Measurements from ENCODE around the gene UBE2D1. TPM values are rescaled to one million over a fixed set of nuclear protein-coding genes. Genes with fewer than 3 reads are reported as not detected.

UBE2D1 gene
- polyA plus RNA-seq, 3 donors: 32.9 to 34.3 (median 33.4) TPM

DNA sequence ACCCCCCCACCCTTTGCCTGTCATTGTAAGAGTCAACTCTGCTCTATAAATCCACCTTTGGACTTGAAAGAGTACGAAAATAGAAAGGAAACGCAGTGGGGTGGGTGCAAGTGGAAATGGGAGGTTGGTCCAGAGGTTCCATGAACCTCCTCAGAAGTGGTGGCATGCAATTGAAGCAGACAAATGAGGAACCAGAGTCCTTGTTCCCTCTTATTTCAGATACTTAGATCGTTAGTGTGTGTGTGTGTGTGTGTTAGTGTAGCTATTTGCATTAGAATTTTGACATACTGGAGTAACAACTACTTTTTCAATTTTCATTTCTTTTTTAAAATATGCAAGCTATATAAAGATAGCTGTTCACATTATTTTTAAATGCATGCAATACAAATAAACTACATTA, 32.3 kb downstream of the UBE2D1 start:
- no peak for DNase-seq

GRCh38 chr10:58371473-58371872, 36.7 kb downstream of the UBE2D1 start:
- no peak for DNase-seq

DNA sequence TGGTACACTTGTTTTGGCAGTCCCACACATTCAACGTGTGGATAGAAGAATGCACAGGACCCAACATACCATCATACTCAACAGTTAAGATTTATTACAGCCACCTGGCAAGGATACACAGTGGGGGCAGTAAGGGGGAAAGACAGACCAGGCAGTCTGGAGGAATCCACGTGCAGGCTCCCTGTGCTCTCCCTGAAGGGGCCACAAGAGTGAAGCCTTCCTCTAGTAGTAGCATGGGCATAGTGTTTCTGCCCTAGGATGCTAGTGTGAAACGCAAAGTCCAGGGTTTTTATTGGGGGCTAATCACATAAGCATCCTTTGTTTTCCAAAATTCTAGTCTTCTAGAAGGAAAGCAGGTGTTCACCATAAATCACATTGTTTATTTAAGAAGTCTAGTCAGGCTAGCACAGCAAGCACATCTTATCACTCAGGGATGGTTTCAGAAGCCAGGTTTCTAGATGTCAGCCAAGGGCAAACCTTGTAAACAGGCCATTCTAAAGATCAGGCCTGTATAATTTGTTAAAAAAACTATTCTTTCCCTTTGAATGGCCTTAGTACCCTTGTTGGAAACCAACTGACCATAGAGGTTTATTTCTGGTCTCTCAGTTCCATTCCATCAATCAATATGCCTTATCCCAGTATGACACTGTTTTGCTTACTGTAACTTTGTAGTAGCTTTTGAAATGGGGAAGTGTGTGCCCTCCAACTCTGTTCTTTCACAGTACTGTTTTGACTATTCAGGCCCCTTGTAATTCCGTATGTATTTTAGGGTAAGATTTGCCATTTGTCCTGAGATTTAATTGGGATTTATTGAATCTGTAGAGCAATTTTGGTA, 38.0 kb downstream of the UBE2D1 start:
- no peak for DNase-seq

DNA sequence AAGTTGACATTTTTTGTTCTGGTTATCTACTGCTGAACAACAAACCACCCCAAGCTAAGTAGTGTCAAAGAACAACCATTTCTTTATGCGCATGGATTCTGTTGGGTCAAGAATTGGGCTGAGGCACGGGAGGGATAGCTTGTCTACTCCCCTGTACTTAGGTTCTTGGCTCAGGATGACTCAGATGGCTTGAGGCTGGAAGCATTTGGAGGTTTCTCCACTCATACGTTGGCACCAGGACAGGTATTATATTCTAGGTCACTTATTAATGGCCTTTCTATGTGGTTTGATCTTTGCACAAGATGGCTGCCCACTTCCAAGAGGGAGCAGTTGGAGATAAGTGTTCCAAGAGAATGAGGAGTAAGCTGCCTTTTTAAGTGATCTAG, 38.6 kb downstream of the UBE2D1 start:
- no peak for DNase-seq

GRCh38 chr10:58382489-58382995, 47.7 kb downstream of the UBE2D1 start:
- DNase-seq: no peak

DNA sequence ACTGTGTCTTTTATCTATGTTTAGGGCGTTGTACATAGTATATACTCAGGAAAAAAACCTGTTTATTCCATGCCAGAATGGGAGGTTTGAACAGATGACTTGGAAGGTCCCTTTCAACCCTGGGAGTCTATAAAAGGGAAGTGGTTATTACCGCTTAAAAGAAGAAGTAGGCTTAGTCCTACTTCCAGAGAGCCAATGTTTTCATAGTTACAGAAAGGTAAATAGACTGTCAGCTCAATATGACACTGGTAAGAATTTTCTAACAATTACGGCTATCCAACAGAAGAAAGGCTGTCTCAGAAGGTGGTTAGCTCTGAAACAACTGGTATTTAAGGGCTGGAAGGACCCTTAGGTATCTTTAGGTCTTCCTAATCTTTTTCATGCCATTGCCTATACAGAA, 49.3 kb downstream of the UBE2D1 start:
- no peak for DNase-seq

DNA sequence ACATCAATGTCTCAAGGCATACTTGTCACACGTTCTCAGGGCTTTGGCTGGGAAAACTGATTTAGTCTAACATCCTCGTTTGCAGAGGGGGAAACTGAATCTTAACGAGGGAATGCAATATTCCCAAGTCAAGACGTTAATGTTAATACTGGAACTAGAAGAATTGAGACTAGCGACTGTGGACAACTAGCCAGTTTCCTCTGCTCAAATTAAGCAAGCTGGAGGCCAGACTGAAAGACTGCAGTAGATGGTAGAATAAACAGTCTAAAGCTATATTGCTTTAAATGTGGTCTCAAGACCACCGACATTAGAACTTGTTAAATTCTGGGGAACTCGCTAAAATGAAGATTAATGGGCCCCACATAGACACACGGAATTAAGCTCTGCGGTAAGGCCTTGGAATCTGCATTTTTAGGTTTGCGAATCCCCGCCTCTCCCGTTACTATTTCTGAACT, 49.8 kb downstream of the UBE2D1 start:
- DNase-seq: no peak

DNA sequence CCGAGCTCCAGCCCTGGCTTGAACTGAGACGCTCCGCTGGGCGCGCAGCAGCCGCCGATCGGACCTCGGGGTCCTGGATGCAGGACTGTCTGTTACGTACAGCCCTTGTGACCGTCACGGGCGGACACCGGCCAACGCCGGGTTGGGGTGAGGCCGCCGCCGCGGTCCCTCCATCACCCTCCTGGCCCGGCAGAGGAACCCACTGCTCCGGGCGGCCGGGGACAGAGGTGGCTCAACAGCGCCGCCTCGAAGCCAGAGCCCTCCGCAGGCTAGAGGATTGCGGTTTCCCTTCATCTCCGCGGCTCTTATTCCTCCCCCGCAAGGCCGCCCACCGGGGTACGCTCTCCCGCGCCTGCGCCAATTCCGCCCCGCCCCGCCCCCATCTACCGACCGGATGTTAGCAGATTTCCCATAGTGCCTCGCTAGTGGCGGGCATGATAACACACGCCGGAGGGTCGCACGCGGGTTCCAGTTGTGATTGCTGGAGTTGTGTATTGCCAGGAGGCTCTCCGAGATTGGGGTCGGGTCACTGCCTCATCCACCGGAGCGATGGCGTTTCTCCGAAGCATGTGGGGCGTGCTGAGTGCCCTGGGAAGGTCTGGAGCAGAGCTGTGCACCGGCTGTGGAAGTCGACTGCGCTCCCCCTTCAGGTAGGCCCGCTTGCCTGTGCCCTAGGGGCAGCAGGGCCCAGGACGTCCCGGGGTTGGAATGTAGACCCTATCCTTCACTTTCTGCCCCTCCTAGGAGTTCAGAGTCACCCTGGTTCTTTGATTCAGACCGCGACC, 50.4 kb downstream of the UBE2D1 start, which contains the start of gene TFAM:
TSS of gene TFAM (plus strand) at position 412 of the 785 bp plus-strand sequence. CDS start at position 550, 138 bp downstream.
- peak; percentile 96 for DNase-seq

DNA sequence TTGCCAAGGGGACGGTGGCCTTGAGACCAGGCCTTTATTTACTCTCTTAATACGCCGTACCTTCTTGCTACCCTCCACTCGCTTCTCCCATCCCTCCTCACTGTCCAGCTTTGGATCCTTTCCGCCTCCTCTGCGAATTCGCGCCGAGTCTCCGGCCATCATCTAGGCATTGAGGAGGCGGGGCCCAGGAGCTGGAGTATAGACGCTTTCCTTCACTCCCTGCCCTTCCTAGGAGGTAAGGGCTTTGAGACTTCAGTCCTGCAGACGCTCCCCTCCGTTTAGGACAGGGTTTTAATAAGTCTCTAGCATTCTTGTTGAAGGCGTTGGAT, 50.9 kb downstream of the UBE2D1 start:
- DNase-seq: peak; percentile 9

GRCh38 chr10:58389024-58389423, 54.2 kb downstream of the UBE2D1 start:
- DNase-seq: no peak

DNA sequence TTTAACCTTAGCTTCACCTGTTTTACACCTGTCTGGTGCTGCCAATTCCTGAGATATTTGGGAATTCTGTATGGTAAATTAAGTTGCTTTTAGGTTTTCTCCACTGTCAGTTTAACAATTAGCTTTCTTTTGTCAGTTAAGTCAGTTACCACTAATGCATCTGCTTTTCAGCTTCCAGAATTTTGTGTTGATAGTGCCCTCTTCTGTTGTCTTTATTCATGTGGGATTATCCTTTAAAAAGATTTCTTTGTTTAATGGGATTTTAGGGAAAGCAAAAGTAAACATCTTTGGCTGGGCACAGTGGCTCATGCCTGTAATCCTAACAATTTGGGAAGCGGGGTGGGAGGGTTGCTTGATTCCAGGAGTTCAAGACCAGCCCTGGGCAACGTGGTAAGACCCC, 58.5 kb downstream of the UBE2D1 start:
- DNase-seq: no peak

DNA sequence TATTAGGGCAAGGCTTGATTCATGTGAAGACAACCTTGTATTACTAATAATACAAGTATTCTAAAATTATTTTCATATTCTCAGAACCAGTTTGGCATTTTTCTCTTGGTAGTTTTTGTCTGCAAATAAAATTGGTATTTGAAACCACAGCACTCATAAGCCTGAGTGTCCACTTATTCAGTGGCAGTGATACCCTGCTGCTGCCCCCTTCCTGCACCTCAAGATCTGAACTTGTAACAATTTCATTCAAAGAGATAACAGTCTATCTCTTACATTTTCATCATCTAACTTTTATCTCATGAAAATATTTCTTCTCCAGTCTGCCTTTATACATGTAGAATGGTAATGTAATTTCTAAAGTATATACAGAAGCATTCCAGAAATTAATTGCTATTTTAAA, 59.7 kb downstream of the UBE2D1 start:
- no peak for DNase-seq

DNA sequence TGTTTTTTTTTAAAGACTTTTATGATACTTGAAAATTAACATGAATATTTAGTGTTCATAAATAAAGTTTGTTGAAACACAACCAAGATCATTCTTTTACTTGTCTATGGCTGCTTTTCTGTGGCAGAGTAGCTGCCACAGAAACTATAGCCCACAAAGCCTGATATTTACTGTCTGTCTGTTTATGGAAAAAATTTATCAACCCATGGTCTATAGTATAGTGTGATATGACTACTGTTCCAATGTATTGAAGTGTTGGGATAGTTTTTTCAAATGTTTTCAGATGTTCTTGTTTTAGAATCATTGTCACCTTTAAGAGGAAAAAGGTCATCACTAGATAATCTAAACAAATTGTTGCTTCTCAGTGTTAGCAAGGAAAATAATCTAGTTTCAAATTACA, 61.3 kb downstream of the UBE2D1 start:
- no peak for DNase-seq

GRCh38 chr10:58397830-58398229, 63.0 kb downstream of the UBE2D1 start:
- DNase-seq: no peak

- no peak for DNase-seq
Measured at GRCh38 chr10:58399410-58399809, 64.6 kb downstream of the UBE2D1 start.

- no peak for DNase-seq
Measured at GRCh38 chr10:58400609-58401008, 65.8 kb downstream of the UBE2D1 start.

- DNase-seq: no peak
Measured at GRCh38 chr10:58404001-58404400, 69.2 kb downstream of the UBE2D1 start.

DNA sequence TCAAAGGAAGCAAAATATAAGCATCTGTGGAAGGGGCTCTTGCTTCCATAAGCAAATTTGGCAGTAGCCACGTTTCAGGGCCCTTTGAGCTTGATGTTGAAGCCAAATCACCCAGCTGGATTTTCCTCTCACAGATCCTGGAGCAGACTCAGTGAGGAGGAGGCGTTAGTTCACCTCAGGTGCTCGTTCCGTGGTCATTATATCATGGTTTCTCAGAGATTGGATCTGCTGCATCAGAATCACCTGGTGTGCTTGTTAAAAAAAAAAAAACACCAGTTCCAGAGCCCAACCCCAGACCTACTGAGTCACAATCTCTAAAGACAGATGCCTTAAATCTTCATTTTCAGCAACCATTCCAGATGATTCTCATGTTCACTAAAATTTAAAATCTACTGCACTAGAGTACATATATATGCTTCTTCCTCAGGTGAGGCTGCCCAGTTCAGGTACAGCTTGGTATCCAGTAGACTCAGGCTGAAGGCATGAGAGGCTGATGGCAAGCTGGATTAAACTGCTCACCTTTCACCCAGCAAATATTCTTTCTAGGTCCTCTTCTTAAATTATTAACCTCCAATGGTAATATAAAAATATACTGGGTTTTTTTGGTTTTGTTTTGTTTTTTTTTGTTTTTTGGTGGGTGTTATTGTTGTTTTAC, 75.3 kb downstream of the UBE2D1 start:
- no peak for DNase-seq

DNA sequence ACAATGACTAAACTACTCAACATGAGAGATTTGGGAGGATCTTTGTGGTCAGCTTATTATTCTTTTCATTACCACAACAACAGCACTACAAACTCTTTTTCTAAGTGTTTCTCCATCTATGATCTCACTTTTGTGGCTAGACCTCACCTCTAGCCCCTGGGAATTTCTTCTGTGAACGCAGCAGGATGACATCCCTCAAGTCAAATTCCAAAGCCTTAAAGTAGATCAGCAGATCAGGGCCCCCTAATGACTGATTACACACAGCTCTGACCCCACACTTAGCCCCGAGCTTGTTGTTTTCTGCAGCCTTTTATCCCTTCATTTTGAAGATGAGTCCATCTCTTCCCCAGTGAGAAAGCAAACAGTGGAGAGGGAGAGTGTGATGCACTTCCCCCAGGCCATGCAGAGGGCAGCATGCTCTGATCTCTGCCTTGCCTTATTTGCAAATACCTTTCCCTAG, 77.7 kb downstream of the UBE2D1 start:
- DNase-seq: no peak

- peak; percentile 63 for DNase-seq
Measured at GRCh38 chr10:58414270-58415041, 79.7 kb downstream of the UBE2D1 start.

- DNase-seq: no peak
Measured at GRCh38 chr10:58415757-58416156, 81.0 kb downstream of the UBE2D1 start.

Data from renal pelvis (tissue), 4 donors.